ENCODE data around the gene SIRT4.
"Not testable (repeated sequence)": the region's sequence is repeated elsewhere in the genome, so short reads cannot be mapped to it uniquely, and the experiment has no call there.

The SIRT4 gene, protein sequence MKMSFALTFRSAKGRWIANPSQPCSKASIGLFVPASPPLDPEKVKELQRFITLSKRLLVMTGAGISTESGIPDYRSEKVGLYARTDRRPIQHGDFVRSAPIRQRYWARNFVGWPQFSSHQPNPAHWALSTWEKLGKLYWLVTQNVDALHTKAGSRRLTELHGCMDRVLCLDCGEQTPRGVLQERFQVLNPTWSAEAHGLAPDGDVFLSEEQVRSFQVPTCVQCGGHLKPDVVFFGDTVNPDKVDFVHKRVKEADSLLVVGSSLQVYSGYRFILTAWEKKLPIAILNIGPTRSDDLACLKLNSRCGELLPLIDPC

GRCh38 chr12:120301962-120302815 lies at the start of gene SIRT4:
SIRT4 (plus strand) TSS chr12:120302321; CDS start chr12:120303562, 1,241 bp downstream.
- peak; percentile 78 for DNase-seq (ENCODE audit: low read depth)

- not testable (repeated sequence) for DNase-seq (ENCODE audit: low read depth)
These were observed 48.8 kb upstream of the SIRT4 start for GRCh38 chr12:120253313-120253712.

DNA sequence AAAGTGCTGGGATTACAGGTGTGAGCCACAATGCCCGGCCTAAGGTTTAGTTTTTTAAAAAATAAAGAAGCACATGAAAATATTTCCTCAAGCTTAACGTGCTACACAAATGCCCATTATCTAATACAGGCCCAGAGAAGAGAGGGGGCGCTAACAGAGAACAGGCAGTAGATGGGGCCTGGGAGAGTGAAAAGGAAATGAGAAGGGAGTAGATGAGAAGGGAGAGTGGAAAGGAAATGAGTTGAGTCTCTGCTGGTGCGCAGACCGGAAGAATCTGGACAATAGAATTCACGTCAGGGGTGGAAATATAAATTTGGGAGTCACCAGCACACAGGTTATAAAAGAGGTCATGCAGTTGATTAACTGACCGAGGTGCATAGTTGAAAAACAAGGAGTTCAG lies 47.3 kb upstream of the SIRT4 start:
- DNase-seq (ENCODE audit: low read depth), result no peak

DNA sequence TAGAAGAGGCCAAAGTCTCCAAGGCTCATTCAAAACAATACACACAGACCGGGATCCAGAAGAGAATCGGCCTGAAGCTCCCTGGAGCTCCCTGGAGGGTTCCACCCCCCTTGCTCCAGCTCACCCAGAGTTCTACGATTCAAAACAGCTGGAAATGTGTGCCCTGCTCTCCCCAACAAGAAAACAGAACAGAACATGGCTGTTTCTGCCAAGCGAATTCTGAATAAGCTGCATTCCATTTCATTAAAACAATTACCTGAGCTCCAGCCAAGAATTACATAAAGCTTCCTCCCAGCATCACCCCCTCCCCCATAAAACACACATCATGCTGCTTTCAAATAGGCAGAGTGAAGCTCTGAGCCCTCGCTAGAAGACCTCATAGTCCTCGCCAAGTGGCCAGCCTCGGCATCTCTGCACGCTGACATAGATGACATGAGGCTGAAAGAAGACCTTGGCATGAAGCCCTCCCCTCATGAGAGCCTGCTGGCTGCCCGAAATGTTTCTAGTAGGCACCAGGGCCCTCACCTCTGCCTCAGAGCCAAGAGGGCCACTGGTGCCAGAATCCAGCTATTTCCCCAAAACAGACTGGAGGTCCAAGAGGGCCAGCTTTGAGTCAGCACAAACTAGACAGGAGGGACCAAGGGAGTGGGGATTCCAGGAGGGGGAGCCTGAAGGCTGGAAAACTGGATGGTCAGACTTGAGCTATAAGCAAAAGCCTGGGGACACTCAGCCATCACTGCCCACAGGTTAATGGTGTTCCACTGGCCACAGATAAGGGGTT lies 44.9 kb upstream of the SIRT4 start:
- no peak for DNase-seq (ENCODE audit: low read depth)

DNA sequence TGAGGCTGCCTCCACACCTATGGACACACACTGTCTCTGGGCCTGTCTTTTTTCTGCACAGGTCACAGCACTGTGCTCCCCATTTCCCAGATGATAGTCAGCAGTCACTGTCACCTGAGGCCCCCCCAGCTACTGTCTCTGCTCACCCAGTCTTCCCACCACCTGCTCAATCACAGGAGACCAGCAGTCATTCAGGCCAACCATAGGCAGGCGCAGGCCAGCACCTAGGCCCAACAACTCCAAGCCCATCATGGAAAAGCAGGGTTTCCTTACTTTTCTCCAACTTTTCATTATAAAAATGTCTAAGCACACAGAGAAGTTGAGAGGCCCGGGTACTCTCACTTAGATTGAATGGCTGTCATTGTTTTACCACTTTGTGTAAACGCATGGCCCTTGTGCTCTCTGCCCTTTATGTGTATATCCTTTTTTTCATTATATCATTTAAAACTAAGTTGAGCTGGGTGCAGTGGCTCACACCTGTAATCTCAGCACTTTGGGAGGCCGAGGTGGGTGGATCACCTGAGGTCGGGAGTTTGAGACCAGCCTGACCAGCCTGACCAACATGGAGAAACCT lies 43.7 kb upstream of the SIRT4 start:
- DNase-seq (ENCODE audit: low read depth), result no peak

GRCh38 chr12:120259418-120260202 lies 42.5 kb upstream of the SIRT4 start:
- no peak for DNase-seq (ENCODE audit: low read depth)

DNA sequence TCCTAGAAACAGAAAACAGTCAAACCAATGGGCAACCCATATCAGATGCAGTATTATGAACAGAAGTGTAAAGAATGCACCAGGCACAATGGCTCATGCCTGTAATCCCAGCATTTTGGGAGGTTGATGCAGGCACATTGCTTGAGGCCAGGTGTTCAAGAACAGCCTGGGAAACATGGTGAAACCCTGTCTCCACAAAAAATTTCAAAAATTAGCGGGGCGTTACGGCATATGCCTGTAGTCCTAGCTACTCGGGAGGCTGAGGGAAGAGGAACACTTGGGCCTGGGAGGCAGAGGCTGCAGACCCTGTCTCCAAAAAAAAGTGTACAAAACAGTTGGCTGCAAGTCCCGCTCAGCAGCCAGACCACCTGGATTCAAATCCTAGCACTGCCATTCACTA lies 41.5 kb upstream of the SIRT4 start:
- no peak for DNase-seq (ENCODE audit: low read depth)

DNA sequence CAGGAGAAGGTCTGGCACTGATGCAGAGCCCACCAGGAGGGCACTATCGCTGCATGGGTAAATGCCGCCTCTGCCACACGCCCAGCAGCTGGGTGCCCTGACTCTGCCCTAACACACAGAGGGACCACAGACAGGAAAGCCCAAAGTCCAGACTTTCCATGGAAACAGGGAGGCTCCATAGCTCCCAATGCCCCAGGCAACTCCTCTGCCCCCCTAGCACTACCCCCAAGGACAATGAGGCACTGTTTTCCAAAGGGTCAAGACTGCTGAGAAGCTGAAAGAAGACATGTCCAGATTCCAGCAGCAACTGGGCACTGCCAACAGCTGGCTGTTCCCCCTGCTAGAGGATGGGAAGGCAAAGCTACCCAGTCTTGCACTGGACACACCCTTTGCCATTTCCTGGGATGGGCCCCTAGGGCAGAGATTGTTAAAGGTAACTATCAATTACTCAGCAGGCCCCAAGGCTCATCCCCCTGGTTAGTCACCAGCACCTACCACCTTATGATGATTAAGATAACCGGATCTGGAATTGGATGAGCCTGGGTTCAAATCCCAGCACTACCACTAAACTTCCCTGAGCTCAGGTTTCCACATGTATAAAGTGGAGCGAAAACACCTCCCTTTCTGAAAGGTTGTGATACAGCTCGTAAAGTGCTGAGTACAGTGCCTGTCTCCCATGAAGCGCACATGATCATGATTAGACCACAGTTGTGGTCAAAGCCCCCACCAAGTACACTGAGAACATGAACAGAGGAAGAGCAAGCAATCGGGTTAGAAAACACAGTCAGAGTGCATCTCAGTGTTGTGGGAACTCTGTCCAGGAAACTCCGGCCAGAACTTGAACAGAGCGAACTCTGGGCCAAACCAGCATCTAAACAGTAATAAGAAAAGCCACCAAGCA lies 39.9 kb upstream of the SIRT4 start:
- DNase-seq (ENCODE audit: low read depth), result no peak

DNA sequence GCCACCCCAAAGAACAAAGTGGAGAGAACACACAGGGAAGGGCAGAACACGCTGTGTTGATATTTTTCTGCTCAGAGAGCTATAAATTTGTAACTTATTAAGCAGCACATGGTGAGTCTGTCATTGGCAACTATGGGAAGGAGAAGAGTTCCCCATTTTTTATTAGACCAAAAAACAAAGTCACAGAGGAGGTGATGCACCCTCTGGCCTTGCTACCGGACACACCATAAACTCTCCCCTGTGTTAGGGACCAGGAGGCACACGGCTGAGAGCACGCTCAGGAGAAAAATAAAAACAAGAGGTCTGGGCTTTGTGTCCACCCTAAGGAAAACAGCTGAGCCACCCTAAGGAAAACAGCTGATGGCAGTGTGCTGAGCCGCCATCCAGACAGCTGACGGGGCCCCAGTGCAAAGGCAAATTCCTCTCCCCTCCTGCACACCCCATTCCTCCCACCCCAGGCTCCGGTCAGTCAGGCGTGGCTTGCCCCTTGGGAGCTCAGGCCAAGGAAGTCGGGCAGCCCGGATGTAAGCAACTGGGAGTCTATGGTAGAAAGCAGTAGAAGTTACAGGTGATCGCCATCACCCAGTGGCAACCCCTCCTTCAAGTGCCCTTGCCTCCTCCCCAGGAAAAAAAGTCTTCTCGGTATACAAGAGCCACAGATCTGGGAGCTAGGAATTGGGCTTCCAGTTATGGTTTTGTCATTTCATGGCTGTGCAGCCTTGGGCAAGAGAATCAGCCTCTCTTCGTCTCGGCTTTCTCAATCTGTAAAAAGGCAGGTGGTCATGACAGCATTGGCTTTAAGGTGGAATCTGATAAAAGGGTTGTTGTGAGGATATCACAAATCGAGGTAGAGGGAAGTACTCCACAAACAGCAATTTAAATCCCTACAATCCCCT lies 39.0 kb upstream of the SIRT4 start:
- DNase-seq (ENCODE audit: low read depth), result no peak

- DNase-seq (ENCODE audit: low read depth), result no peak
These were observed 38.4 kb upstream of the SIRT4 start for GRCh38 chr12:120263748-120264085.

DNA sequence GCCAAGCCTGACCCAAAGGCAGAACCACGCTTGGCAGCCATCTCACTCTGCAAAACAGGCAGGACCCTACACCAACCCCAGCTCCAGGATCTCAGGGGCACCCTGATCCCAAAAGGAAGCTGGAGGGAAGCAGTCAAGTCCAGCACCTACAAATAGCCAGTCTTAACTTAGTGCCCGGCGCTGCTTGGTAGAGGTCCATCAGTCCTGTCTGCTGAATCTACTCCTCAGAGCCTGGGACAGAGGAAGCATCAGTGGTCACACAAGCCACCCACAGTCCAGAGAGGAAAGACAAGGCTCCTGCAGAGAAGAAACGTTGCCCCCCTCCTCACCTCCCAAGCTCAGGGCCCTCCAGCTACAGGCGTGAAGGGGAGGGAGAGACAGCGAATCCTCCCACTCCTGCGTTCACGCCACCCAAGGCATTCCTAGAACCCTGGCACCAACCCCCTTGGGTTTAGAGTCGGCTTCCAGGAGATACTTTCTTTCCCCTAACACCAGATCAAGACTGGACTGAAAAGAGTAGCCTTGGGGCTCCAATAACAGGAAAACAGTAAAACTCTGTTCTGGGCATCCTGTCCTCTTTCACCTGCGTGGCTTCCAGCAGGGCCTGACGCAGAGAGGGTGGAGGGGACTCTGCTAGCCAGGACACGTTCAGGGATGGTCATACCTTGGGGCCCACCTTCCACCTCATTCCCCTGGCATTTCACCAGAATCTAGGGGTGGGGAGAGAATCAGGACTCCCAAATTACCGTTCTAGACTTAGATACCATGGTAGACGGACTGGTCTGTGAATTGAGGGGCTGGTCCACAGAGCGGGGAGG lies 37.8 kb upstream of the SIRT4 start:
- no peak for DNase-seq (ENCODE audit: low read depth)

- DNase-seq (ENCODE audit: low read depth), result no peak
These were observed 37.1 kb upstream of the SIRT4 start for GRCh38 chr12:120264904-120265472.

DNA sequence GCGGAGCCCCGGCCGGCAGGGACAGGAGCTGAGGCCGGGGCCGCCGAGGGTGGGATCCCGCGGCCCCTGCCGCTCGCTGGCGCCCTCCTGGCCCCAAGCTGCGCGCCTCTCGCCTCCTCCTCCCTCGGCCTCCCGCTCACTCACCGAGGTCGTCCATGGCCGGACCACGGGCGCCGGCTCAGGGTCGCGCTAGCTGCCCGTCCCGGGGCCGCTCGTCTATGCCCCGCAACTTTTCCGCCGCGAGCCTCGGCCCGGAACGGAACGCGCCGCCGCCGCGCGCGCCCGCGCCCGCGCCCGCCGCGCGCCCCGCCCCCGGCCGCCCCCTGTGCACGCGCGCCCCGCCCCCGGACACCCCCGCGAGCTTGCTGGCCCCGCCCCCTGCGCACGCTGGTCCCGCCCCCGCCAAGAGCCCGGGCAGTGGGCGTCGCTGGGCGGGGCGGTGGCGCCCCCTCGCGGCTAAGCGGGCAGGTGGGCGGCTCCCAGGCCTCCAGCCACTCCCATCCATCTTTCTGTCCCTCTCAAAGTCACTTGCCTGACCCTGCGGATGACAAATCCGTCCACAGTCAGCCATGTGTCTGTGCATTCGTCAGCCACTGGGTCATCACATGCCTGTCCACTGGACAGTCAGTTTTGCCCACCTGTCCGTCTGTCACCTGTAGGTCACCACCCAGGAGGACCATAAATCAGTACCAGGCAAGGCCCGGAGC lies 36.5 kb upstream of the SIRT4 start, which contains the start of gene PXN:
TSS of gene PXN (minus strand) at position 258 of the 707 bp plus-strand sequence. CDS start at position 157, 101 bp downstream.
- peak; percentile 45 for DNase-seq (ENCODE audit: low read depth)

- no peak for DNase-seq (ENCODE audit: low read depth)
These were observed 35.8 kb upstream of the SIRT4 start for GRCh38 chr12:120266180-120266870.

DNA sequence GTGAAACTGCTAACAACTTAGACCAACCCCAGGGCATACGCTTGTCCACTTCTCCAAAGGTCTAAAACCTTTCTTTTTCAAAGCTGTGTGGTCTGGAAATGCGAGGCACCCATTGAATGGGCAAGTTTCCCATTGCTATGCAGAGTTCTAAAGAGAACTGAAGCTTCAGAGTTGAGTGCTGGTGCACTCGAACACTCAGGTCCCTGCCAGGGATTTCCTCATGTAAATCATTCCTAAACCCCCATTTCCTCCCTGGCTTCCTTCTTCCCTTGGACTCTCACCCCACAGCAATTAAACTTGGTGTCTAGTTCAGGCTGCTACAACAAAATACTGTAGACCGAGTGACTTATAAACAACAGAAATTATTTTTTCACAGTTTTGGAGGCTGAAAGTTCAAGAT lies 34.4 kb upstream of the SIRT4 start:
- no peak for DNase-seq (ENCODE audit: low read depth)

DNA sequence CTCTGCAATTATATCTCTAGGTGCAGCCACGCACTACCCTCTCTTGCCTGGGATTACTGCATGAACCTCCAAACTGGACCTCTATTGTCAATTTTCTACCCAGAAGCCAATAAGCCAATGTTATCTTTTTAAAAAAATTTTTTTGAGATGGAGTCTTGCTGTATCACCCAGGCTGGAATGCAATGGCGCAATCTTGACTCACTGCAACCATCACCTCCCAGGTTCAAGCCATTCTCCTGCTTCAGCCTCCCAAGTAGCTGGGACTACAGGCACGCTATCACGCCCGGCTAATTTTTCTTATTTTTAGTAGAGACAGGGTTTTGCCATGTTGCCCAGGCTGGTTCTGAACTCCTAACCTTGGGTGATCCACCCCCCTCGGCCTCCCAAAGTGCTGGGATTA lies 25.4 kb upstream of the SIRT4 start:
- no peak for DNase-seq (ENCODE audit: low read depth)

Data from CMK (cell line).